ENCODE results near the gene SYT1. TPM values are rescaled to one million over a fixed set of nuclear protein-coding genes. Genes with fewer than 3 reads are reported as not detected.

The SYT1 gene
- total RNA-seq, 1 experiment from 2014 or later, result 15.8 TPM

DNA sequence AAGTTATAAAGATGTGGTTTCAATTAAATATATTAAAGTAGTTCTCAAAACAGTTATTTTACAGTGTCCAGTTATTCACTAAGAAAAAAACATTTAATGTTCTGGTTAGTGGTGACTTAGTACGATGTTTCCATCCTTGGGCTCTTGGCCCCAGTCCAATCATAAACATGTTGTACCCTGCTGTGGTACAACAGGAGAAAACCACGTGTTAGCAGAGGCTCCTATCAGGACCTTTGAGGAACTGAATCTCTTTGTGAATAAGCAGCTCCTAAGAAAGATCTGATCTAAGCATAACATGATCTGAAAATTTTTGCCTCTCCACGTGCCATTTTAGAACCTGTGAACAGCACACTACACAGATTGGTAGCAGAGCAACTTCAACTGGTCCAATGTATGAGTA is 234.0 kb downstream of the SYT1 start:
- H3K4ac ChIP-seq (ENCODE audit: low read depth, low read length), result no peak overlapping the region
- Mint-ChIP-seq H3K27me3 (ENCODE audit: low read depth) (no peaks in the 10 kb centered on the region), H3K27ac (no peak overlapping the region), H3K4me1 (peaks cover 4 to 5% of the 10 kb centered on the region in 2 experiments; a peak in 1 of 4 replicates), H3K36me3 (ENCODE audit: insufficient read depth in 1 of 3, low read depth in 3 of 3) (no peaks in the 10 kb centered on the region), H3K4me3 (no peak overlapping the region), H3K9me3 (no peaks in the 10 kb centered on the region)
- H3K27ac ChIP-seq (ENCODE audit: insufficient read length, low read depth, low read length), result no peak overlapping the region
- no peak overlapping the region for H4K5ac ChIP-seq (ENCODE audit: insufficient read length, low read depth, low read length)
- no peak overlapping the region for H3K56ac ChIP-seq (ENCODE audit: insufficient read length, low read depth, low read length)
- H3K9me3 ChIP-seq (ENCODE audit: control insufficient read depth, low read depth, low read length), result no peaks in the 10 kb centered on the region
- H2AFZ ChIP-seq (ENCODE audit: low read length), result no peak overlapping the region
- no peaks in the 10 kb centered on the region; the same call in 1 of the 2 replicates for H3K79me2 ChIP-seq (ENCODE audit: insufficient read depth, low read length)
- H3K9ac ChIP-seq (ENCODE audit: extremely low read depth, insufficient read length, low read length), result no peak overlapping the region
- no peak overlapping the region for H3T11ph ChIP-seq (ENCODE audit: low read length)
- TF ChIP-seq, protein P1, sequence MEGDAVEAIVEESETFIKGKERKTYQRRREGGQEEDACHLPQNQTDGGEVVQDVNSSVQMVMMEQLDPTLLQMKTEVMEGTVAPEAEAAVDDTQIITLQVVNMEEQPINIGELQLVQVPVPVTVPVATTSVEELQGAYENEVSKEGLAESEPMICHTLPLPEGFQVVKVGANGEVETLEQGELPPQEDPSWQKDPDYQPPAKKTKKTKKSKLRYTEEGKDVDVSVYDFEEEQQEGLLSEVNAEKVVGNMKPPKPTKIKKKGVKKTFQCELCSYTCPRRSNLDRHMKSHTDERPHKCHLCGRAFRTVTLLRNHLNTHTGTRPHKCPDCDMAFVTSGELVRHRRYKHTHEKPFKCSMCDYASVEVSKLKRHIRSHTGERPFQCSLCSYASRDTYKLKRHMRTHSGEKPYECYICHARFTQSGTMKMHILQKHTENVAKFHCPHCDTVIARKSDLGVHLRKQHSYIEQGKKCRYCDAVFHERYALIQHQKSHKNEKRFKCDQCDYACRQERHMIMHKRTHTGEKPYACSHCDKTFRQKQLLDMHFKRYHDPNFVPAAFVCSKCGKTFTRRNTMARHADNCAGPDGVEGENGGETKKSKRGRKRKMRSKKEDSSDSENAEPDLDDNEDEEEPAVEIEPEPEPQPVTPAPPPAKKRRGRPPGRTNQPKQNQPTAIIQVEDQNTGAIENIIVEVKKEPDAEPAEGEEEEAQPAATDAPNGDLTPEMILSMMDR (conservative IDR thresholded peaks at IDR 0.05), result no peak
- no peak overlapping the region for H3K14ac ChIP-seq (ENCODE audit: insufficient read depth, low read length)
- no peak overlapping the region for H3K4me2 ChIP-seq (ENCODE audit: insufficient read depth, insufficient read length, low read length)
- no peak overlapping the region for H2BK20ac ChIP-seq (ENCODE audit: low read depth, low read length, poor library complexity, severe bottlenecking)
- WGBS (ENCODE audit: extremely low coverage, insufficient read length, low lambda C conversion rate), result no CpG with 5 or more reads among the region's 3 CpGs
- no peak overlapping the region for H3K18ac ChIP-seq (ENCODE audit: insufficient read length, low read depth, low read length)
- H2BK12ac ChIP-seq (ENCODE audit: insufficient read length, low read depth, low read length), result no peak overlapping the region
- no peak overlapping the region for H3K23ac ChIP-seq (ENCODE audit: insufficient read length, low read depth, low read length)
- no peak for DNase-seq
- H3K79me1 ChIP-seq (ENCODE audit: insufficient read depth, low read depth, low read length, poor library complexity, severe bottlenecking), result no peaks in the 10 kb centered on the region
- no peak overlapping the region for H4K8ac ChIP-seq (replicated peaks; ENCODE audit: insufficient read length, low read depth, low read length)
- no peak overlapping the region for H4K91ac ChIP-seq (ENCODE audit: insufficient read length, low read depth, low read length)
- H2BK120ac ChIP-seq (ENCODE audit: low read depth, low read length, poor library complexity, severe bottlenecking), result no peak overlapping the region
- no peaks in the 10 kb centered on the region for H3K27me3 ChIP-seq (ENCODE audit: insufficient read depth, low read length)
- no peaks in the 10 kb centered on the region for H3K23me2 ChIP-seq (ENCODE audit: insufficient read length, low read depth, low read length, poor library complexity, severe bottlenecking)
- no peak overlapping the region for H2BK15ac ChIP-seq (ENCODE audit: low read depth, low read length)
- H2BK5ac ChIP-seq (ENCODE audit: insufficient read length, low read length), result no peak overlapping the region
- no peaks in the 10 kb centered on the region for H3K4me1 ChIP-seq (ENCODE audit: insufficient read depth, low read length)
- H4K20me1 ChIP-seq (ENCODE audit: control insufficient read depth, insufficient read depth, insufficient read length), result no peaks in the 10 kb centered on the region
- H2AK5ac ChIP-seq (ENCODE audit: insufficient read length, low read length), result no peak overlapping the region

Measured in H9 (cell line).